Thymus (tissue), 11 donors: Measurements from ENCODE around the gene IDH2. TPM values are rescaled to one million over a fixed set of nuclear protein-coding genes. Genes with fewer than 3 reads are reported as not detected.
A peak's percentile ranks its signal among the peaks of the same experiment; 100 is the strongest.

ENCODE experiments used
- DNase-seq, 9 donors: peaks; one replicate each; pipeline ENCODE4 v3.0.0-alpha.2; 2013; ENCODE audit warnings: low spot score in 9 of 9, low read depth in 6 of 9, missing footprints in 1 of 9
- H3K27ac ChIP-seq, 2 donors: one replicate each; pipeline ENCODE4 v1.5.1; 2013; ENCODE audit warnings: control low read depth in 1 of 2, low read depth in 1 of 2, low read length in 1 of 2, mild to moderate bottlenecking in 1 of 2, moderate library complexity in 1 of 2
- H3K27me3 ChIP-seq, 2 donors: one replicate each; pipeline ENCODE4 v1.5.1; 2013; ENCODE audit warnings: low read length in 1 of 2; ENCODE audit not compliant: control insufficient read depth in 2 of 2, insufficient read depth in 1 of 2
- H3K36me3 ChIP-seq, 2 donors: one replicate each; pipeline ENCODE4 v1.5.1; 2013; ENCODE audit warnings: low read length in 1 of 2, mild to moderate bottlenecking in 1 of 2, moderate library complexity in 1 of 2; ENCODE audit not compliant: control insufficient read depth in 2 of 2, insufficient read depth in 2 of 2
- H3K4me1 ChIP-seq, 2 donors: one replicate each; pipeline ENCODE4 v1.5.1; 2013; ENCODE audit warnings: low read length in 2 of 2; ENCODE audit not compliant: control insufficient read depth in 2 of 2, insufficient read depth in 2 of 2
- H3K4me3 ChIP-seq, 2 donors: one replicate each; pipeline ENCODE4 v1.5.1; 2013; ENCODE audit warnings: low read length in 2 of 2, control low read depth in 1 of 2, mild to moderate bottlenecking in 1 of 2
- H3K9me3 ChIP-seq, 2 donors: one replicate each; pipeline ENCODE4 v1.5.1; 2013; ENCODE audit warnings: low read length in 1 of 2, mild to moderate bottlenecking in 1 of 2; ENCODE audit not compliant: control insufficient read depth in 2 of 2, insufficient read depth in 1 of 2
- WGBS: extraction: QIAGEN DNeasy Blood & Tissue Kit; methylation state at CpG from one replicate; pipeline ENCODE4 v1.1.7; 2013; 5-methylcytosine and 5-hydroxymethylcytosine counted together
- polyA plus RNA-seq: library from polyadenylated mRNA; stranded (reverse); fragments of 200-250 nt; gene quantifications from one replicate; pipeline ENCODE4 v1.2.3, GENCODE V29; 2013
- total RNA-seq: library from RNA; stranded (reverse); fragments of 120-200 nt; gene quantifications from one replicate; pipeline ENCODE4 v1.2.4, GENCODE V29; 2013
- donor health status: healthy.

Gene IDH2
- total and polyA plus RNA-seq, 2 donors: 68.7 to 207 TPM

DNA sequence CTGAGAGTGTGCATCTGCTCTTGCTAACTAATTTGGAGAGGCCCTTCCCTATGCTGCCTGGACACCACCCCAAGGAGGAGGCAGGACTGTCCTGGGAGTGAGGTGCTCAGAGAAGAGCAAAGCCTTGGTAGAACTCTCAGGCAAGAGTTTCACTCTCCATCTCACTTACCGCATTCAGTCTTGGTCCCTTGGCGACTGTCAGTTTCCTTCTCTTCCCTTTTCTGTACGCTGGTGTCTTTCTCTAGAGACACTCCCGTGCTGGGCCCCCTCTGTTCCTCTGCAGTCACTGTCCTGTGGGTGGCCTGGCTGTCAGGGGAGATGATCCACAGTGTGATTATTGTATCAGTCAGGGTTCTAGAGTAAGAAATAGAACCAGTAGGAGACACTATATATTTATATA, 44.0 kb downstream of the IDH2 start:
- no peaks in the 10 kb centered on the region for H3K27me3 ChIP-seq
- peaks cover 0 to 10% of the 10 kb centered on the region in 2 donors for H3K9me3 ChIP-seq
- peaks cover 3 to 4% of the 10 kb centered on the region in 2 donors for H3K36me3 ChIP-seq
- WGBS: 79% methylated on average over 4 of the region's 4 CpGs
- H3K4me3 ChIP-seq: no peak overlapping the region
- H3K27ac ChIP-seq: peak overlapping the region in 1 of 2 donors; percentile 6
- H3K4me1 ChIP-seq: peaks cover 13 to 85% of the 10 kb centered on the region in 2 donors
- DNase-seq: peak in 1 of 9 donors; percentile 9

DNA sequence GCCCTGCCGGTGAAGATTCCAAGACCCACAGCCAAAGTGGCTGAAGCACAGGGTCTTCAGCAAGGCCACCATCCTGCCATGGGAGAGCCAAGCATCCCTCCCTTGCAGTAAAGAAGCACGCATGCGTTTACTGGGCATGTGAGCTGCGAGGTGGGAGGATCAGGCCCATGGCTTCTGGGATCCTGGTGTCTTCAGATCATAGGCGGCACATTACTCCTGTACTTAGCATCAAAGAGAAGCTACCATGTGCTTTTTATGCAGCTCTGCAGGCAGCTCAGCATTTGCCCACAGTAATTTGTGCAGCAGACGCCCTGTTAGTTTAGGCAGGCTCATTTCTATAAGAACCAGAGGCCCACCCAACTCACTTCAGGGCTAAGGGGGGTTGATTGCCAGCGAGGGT, 45.7 kb downstream of the IDH2 start:
- DNase-seq: no peak
- Histone ChIP-seq H3K36me3 (peaks cover 0 to 3% of the 10 kb centered on the region in 2 donors), H3K4me3 (no peak overlapping the region), H3K27me3 (no peaks in the 10 kb centered on the region), H3K9me3 (peaks cover 0 to 10% of the 10 kb centered on the region in 2 donors), H3K27ac (no peak overlapping the region), H3K4me1 (peaks cover 9 to 73% of the 10 kb centered on the region in 2 donors)
- 96% methylated on average over 7 of the region's 7 CpGs for WGBS

DNA sequence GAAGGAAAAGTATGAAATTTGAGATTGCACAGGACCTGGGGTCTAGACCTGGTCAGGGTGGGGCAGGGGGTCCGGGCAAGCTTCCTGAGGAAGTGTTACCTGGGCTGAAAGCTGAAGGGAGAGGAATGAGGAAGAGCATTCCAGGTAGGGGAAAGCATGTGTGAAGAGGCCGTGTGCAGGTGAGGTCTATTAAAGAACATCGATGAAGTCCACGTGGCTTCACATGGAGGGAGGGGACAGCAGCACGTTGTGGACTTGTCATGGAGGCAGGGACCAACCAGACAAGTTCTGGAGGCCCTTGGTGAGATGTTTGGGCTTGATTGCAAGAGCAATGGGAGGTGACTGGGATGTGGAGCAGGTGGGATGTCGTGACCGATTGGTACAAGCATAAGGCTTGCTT, 47.1 kb downstream of the IDH2 start:
- no peak overlapping the region for H3K4me3 ChIP-seq
- WGBS: 93% methylated on average over 7 of the region's 7 CpGs
- no peak overlapping the region for H3K27ac ChIP-seq
- H3K9me3 ChIP-seq: peaks cover 0 to 10% of the 10 kb centered on the region in 2 donors
- peaks cover 0 to 3% of the 10 kb centered on the region in 2 donors for H3K36me3 ChIP-seq
- H3K4me1 ChIP-seq: peaks cover 8 to 60% of the 10 kb centered on the region in 2 donors
- H3K27me3 ChIP-seq: no peaks in the 10 kb centered on the region
- DNase-seq: no peak

DNA sequence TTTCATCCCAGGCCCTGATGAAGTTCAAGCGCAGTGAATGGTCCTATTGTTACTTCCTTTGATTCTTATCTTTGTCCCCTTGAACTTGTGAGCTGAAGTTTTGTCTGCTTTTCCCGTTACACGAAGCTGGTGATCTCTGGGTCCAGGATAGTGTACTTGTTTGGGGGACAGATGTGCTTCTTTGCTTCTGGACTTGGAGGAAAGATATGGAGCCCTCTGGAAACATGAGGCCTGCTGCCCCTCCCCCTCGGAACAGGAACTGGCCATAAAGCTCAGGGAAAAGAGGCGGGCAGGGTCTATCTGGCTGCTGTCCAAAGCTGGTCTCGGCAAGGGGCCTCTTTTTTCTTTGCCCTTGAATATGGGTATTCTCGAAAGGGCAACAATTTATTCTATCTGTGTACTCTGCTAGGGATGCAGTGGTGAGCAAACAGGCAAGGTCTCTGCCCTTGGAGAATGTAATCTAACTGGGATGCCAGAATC, 47.6 kb downstream of the IDH2 start:
- Histone ChIP-seq H3K9me3 (peaks cover 0 to 10% of the 10 kb centered on the region in 2 donors), H3K4me3 (no peak overlapping the region), H3K36me3 (peaks cover 0 to 3% of the 10 kb centered on the region in 2 donors), H3K27ac (no peak overlapping the region), H3K27me3 (no peaks in the 10 kb centered on the region), H3K4me1 (peaks cover 8 to 54% of the 10 kb centered on the region in 2 donors)
- DNase-seq: no peak
- 84% methylated on average over 7 of the region's 7 CpGs for whole genome bisulfite sequencing

DNA sequence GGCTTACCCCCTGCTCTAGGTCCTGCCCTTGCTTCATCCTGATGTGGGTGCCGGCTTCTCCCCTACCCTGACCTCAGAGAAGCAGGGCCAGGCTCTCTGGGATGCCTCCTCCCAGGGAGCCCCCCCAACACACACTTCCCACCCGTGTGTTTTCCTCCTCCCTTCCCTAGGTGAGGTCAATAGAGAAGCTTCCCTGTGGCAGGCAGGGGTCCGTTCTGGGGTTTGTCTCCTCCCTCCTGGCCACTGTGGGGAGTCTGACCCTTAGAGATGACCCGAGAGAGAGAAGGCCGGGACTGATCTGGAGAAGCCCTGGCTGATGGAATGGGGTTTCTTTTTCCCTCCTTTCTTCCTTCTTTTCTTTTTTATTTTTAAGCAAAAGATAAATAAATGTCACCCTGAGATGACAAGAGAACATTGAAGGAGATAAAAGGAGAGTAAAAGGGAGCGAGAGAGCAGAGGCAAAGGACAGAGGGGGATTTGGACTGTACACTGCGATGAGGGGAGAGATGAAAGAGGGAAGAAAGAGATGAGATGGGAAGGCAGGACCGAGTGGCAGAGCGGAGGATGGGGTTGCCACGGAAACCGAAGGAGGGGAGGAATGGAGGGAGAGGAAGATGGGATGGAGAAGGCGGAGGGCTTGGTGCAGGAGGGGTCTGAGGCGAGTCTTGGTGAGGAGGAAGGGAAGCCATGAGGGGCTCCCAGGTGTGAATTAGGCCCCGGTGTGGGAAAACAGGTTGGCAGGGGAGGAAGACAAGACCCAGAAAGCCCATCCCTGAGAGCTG, 48.4 kb downstream of the IDH2 start:
- Histone ChIP-seq H3K9me3 (peaks cover 0 to 8% of the 10 kb centered on the region in 2 donors), H3K4me3 (no peak overlapping the region), H3K27ac (no peak overlapping the region), H3K27me3 (no peaks in the 10 kb centered on the region), H3K36me3 (peaks cover 0 to 3% of the 10 kb centered on the region in 2 donors), H3K4me1 (peaks cover 3 to 47% of the 10 kb centered on the region in 2 donors)
- 95% methylated on average over 14 of the region's 14 CpGs for WGBS
- DNase-seq: no peak

DNA sequence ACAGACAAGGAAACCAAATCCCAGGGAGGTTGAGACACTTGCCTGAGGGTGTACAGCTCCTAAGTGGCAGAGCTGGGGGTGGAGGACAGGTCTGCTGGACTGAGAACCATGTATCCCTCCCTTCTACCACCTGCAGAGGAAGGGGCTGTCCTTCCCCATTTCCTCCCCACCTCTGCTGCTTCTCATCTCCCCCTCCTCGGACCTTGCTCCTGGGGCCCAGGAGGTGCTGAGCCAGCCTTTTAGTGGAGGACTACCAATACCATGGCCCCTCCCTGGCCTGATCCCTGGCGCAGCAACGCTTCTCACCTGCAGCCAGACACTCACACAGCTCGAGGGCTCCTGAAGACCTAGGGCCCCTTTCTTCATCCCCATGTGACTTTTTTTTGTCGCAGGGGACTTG, 50.4 kb downstream of the IDH2 start:
- H3K27me3 ChIP-seq: no peaks in the 10 kb centered on the region
- no peak overlapping the region for H3K4me3 ChIP-seq
- H3K36me3 ChIP-seq: no peaks in the 10 kb centered on the region
- H3K9me3 ChIP-seq: no peaks in the 10 kb centered on the region
- no peak for DNase-seq
- WGBS: 63% methylated on average over 5 of the region's 5 CpGs
- peaks cover 3 to 34% of the 10 kb centered on the region in 2 donors for H3K4me1 ChIP-seq
- H3K27ac ChIP-seq: no peak overlapping the region

DNA sequence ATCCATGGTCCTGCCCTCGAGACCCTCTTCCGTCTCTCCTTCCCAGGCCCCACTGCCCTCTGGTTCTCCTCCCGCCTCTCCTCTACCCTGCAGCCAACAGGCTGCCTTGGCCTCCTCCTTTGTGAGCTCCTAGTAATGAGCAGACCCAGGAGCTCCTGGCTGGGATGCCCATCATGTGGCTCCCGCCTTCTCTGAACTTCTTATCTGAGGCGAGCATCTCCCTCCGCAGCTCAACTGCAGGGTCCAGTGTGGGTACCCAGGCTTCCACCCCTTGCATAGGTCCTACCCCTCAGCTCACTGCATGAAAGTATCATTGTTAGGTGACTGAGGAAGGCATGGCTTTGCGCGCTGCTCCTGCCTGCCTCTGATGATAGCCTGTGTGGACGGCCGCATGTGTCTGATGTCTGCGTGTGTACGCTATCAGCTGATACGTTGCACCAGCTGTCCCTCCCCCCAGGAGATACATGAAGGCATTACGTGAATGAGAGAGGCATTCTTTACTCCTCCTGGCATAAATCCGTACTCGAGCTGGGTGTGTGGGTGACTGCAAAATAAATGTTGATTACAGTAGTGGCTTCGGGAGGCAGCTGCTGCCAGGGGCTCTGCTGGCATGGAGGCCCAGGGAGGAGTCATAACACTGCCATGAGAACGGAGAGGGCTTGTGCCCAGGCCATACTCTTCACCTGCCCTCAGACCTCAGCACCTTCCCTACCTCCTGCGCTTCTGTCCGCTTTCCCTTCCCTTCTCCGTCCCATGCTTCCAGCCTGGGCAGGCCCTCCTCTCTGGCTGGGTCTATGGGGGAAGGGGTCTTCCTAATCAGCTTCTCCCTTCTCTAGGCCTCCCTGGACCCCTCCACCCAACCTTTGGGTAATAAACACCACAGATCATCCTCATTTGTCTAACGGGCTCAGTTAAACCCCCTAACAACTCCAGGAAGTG, 52.3 kb downstream of the IDH2 start:
- Histone ChIP-seq H3K27me3 (no peaks in the 10 kb centered on the region), H3K36me3 (peaks cover 0 to 2% of the 10 kb centered on the region in 2 donors), H3K4me3 (no peak overlapping the region), H3K9me3 (no peaks in the 10 kb centered on the region), H3K4me1 (peaks cover 0 to 33% of the 10 kb centered on the region in 2 donors), H3K27ac (no peak overlapping the region)
- WGBS: 95% methylated on average over 22 of the region's 22 CpGs
- no peak for DNase-seq

DNA sequence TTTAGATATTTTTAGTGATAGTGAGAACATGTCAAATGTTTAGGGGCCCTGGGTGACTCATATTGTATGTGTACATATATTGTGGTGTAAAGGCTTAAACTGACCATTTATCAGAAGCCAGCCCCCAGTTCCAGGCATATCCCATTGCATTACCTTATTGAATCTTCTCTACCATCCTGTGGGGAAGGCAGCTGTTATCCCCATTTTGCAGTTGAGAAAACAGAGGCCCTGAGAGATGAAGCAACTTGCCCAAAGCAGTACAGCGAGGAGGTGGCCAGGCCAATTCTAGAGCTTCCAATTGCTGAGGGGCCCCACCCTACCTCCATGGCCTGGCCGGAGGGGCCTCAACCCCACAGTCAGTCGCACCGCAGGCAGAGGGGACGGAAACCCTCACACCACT, 53.2 kb downstream of the IDH2 start:
- WGBS: 96% methylated on average over 5 of the region's 5 CpGs
- no peaks in the 10 kb centered on the region for H3K9me3 ChIP-seq
- DNase-seq: no peak
- no peak overlapping the region for H3K4me3 ChIP-seq
- H3K4me1 ChIP-seq: peaks cover 0 to 24% of the 10 kb centered on the region in 2 donors
- H3K27ac ChIP-seq: no peak overlapping the region
- no peaks in the 10 kb centered on the region for H3K27me3 ChIP-seq
- H3K36me3 ChIP-seq: peaks cover 0 to 3% of the 10 kb centered on the region in 2 donors
